Type B pancreatic cell (in vitro differentiated cells): ENCODE data around the gene DSG2. TPM values are rescaled to one million over a fixed set of nuclear protein-coding genes. Genes with fewer than 3 reads are reported as not detected.
A peak's percentile ranks its signal among the peaks of the same experiment; 100 is the strongest.

Experiments used
- DNase-seq: peaks from one replicate; pipeline ENCODE4 v3.0.0; 2021; ENCODE audit warnings: mixed read lengths; ENCODE audit not compliant: unreplicated experiment; ENCODE audit errors: extremely low spot score
- H3K27ac Mint-ChIP-seq: 2 replicates; pipeline ENCODE4 v1.8.0; 2021; ENCODE audit warnings: mild to moderate bottlenecking, mixed read lengths
- H3K27me3 Mint-ChIP-seq: 2 replicates; pipeline ENCODE4 v1.8.0; 2021; ENCODE audit warnings: mixed read lengths
- H3K36me3 Mint-ChIP-seq: 2 replicates; pipeline ENCODE4 v1.8.0; 2021; ENCODE audit warnings: mixed read lengths
- H3K4me1 Mint-ChIP-seq: one replicate; pipeline ENCODE4 v1.8.0; 2021; ENCODE audit warnings: mixed read lengths; ENCODE audit not compliant: unreplicated experiment
- H3K4me3 Mint-ChIP-seq: 2 replicates; pipeline ENCODE4 v1.8.0; 2021; ENCODE audit warnings: mild to moderate bottlenecking, mixed read lengths
- H3K9me3 Mint-ChIP-seq: 2 replicates; pipeline ENCODE4 v1.8.0; 2021; ENCODE audit warnings: mixed read lengths
- CTCF ChIP-seq: fragments of 200-600 bp; sonication (generic); conservative IDR thresholded peaks from 2 replicates; pipeline ENCODE4 v1.5.0; 2021; ENCODE audit warnings: antibody characterized with exemption, mild to moderate bottlenecking
- total RNA-seq: library from RNA; stranded (reverse); gene quantifications from 2 replicates; pipeline ENCODE4 v1.2.1, GENCODE V29; 2021; ENCODE audit warnings: low replicate concordance

Gene DSG2
- total RNA-seq, 1 donor from 2014 or later: 117 TPM

DNA sequence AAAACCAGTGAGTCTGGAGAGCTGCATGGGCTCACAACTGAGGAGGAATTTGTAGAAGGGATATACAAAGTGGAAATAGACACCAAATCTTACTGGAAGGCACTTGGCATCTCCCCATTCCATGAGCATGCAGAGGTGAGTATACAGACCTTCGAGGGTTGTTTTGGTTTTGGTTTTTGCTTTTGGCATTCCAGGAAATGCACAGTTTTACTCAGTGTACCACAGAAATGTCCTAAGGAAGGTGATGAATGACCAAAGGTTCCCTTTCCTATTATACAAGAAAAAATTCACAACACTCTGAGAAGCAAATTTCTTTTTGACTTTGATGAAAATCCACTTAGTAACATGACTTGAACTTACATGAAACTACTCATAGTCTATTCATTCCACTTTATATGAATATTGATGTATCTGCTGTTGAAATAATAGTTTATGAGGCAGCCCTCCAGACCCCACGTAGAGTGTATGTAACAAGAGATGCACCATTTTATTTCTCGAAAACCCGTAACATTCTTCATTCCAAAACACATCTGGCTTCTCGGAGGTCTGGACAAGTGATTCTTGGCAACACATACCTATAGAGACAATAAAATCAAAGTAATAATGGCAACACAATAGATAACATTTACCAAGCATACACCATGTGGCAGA is 97.3 kb downstream of the DSG2 start:
- Mint-ChIP-seq H3K27me3 (no peaks in the 10 kb centered on the region), H3K4me1 (peaks cover 31% of the 10 kb centered on the region), H3K9me3 (no peaks in the 10 kb centered on the region), H3K27ac (peak overlapping the region; percentile 11), H3K36me3 (no peaks in the 10 kb centered on the region), H3K4me3 (peak overlapping the region; percentile 24)
- no peak for TF ChIP-seq CTCF
- DNase-seq: no peak

GRCh38 chr18:31596081-31596872 is 98.3 kb downstream of the DSG2 start:
- H3K36me3 Mint-ChIP-seq: no peaks in the 10 kb centered on the region
- H3K27ac Mint-ChIP-seq: no peak overlapping the region
- DNase-seq: no peak
- no peak for TF ChIP-seq CTCF
- peaks cover 29% of the 10 kb centered on the region for H3K4me1 Mint-ChIP-seq
- no peaks in the 10 kb centered on the region for H3K9me3 Mint-ChIP-seq
- H3K27me3 Mint-ChIP-seq: no peaks in the 10 kb centered on the region
- no peak overlapping the region for H3K4me3 Mint-ChIP-seq

GRCh38 chr18:31598021-31598805 is 100.2 kb downstream of the DSG2 start:
- Mint-ChIP-seq H3K9me3 (no peaks in the 10 kb centered on the region), H3K27ac (no peak overlapping the region), H3K36me3 (no peaks in the 10 kb centered on the region), H3K27me3 (no peaks in the 10 kb centered on the region), H3K4me1 (peaks cover 19% of the 10 kb centered on the region), H3K4me3 (no peak overlapping the region)
- no peak for DNase-seq
- TF ChIP-seq CTCF: no peak

Other genes starting within 250 kb of the DSG2 start
- 4.8 and 40.8 TPM in 2 replicates for gene DSG1, start 180.0 kb upstream of the DSG2 start, total RNA-seq
- gene DSG4, start 121.4 kb upstream of the DSG2 start, total RNA-seq: 0.07 and 0.17 TPM in 2 replicates
- 1.1 and 4.5 TPM in 2 replicates for gene DSG3, start 50.4 kb upstream of the DSG2 start, total RNA-seq
- 2,711 and 3,458 TPM in 2 replicates for gene TTR, start 93.7 kb downstream of the DSG2 start, total RNA-seq
- gene B4GALT6, start 186.4 kb downstream of the DSG2 start, total RNA-seq: 35.9 and 47.5 TPM in 2 replicates